Measurements from ENCODE around the gene SERTAD1. TPM values are rescaled to one million over a fixed set of nuclear protein-coding genes. Genes with fewer than 3 reads are reported as not detected.

SERTAD1 gene
- total and polyA plus RNA-seq, 9 donors = 2.3 to 15.2 (median 11.1) TPM

- no peaks in the 10 kb centered on the region for H3K27me3 ChIP-seq
- no peaks in the 10 kb centered on the region for H3K9me3 ChIP-seq
- TF ChIP-seq, protein P1, sequence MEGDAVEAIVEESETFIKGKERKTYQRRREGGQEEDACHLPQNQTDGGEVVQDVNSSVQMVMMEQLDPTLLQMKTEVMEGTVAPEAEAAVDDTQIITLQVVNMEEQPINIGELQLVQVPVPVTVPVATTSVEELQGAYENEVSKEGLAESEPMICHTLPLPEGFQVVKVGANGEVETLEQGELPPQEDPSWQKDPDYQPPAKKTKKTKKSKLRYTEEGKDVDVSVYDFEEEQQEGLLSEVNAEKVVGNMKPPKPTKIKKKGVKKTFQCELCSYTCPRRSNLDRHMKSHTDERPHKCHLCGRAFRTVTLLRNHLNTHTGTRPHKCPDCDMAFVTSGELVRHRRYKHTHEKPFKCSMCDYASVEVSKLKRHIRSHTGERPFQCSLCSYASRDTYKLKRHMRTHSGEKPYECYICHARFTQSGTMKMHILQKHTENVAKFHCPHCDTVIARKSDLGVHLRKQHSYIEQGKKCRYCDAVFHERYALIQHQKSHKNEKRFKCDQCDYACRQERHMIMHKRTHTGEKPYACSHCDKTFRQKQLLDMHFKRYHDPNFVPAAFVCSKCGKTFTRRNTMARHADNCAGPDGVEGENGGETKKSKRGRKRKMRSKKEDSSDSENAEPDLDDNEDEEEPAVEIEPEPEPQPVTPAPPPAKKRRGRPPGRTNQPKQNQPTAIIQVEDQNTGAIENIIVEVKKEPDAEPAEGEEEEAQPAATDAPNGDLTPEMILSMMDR (IDR thresholded peaks at IDR 0.05) = peak in 1 of 3 donors; percentile 13
- TF ChIP-seq EP300 (IDR thresholded peaks at IDR 0.05) = peak; percentile 97
- TF ChIP-seq POLR2A (IDR thresholded peaks at IDR 0.05) = peak; percentile 69
- intact Hi-C loops (cut with DNase I) = no loop called here
- H3K4me3 ChIP-seq = peak overlapping the region; percentile 98
- 0 to 1% (median 1%) methylated on average over 48 to 52 of the region's 52 CpGs for WGBS, 3 donors
- peak; percentile 99 to 100 (median 100) for DNase-seq
- peaks cover 2% of the 10 kb centered on the region for H3K4me1 ChIP-seq (ENCODE audit: insufficient read depth)
- H3K27ac ChIP-seq = peak overlapping the region; percentile 86 to 91
- H3K36me3 ChIP-seq = no peaks in the 10 kb centered on the region
Observed at GRCh38 chr19:40443131-40443999, 17.6 kb upstream of the SERTAD1 start.

DNA sequence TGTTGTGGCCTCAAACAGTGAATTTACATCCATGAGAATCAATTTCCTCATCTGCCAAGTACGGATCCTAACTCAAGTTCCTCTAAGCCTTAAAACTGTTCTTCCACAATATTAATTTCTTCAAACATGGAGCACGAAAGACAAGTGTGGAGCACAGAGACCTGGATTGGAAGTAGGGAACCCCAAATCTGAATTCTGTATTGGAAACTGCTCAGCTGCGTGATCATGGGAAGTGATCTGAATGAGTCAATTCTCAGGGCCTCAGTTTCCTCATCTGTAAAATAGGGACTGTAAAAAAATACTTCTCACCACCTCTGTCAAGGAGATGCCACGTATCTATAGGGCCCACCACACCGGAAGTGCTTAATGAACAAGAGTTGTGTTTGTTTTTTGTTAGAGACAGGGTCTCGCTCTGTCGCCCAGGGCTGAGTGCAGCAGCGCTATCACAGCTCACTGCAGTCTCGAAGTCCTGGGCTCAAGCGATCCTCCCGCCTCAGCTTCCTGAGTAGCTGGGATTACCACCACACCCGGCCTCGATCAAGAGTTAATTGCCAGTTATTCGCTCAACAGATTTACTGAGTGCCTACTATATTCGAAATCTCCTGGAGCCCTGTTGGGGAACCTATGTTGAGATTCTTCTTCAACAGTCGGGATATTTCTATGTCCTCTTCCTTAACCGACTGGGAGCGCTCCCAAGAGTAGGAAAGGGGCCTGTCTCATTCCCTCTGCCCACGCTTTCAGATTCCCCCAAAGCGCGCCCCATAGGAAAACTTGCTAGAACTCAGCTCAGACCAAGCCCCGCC lies 16.7 kb upstream of the SERTAD1 start:
- intact Hi-C loops (cut with DNase I) = no loop called here
- H3K36me3 ChIP-seq = no peaks in the 10 kb centered on the region
- WGBS, 3 donors = 11 to 13% (median 12%) methylated on average over 22 of the region's 22 CpGs
- no peak for DNase-seq
- H3K4me3 ChIP-seq = peak overlapping the region; percentile 36
- no peak for TF ChIP-seq EP300 (IDR thresholded peaks at IDR 0.05)
- no peak for TF ChIP-seq POLR2A (IDR thresholded peaks at IDR 0.05)
- TF ChIP-seq, protein P1 (IDR thresholded peaks at IDR 0.05) = no peak
- H3K4me1 ChIP-seq (ENCODE audit: insufficient read depth) = peaks cover 2% of the 10 kb centered on the region
- H3K27ac ChIP-seq = peak overlapping the region; percentile 45 to 86
- no peaks in the 10 kb centered on the region for H3K9me3 ChIP-seq
- no peaks in the 10 kb centered on the region for H3K27me3 ChIP-seq

DNA sequence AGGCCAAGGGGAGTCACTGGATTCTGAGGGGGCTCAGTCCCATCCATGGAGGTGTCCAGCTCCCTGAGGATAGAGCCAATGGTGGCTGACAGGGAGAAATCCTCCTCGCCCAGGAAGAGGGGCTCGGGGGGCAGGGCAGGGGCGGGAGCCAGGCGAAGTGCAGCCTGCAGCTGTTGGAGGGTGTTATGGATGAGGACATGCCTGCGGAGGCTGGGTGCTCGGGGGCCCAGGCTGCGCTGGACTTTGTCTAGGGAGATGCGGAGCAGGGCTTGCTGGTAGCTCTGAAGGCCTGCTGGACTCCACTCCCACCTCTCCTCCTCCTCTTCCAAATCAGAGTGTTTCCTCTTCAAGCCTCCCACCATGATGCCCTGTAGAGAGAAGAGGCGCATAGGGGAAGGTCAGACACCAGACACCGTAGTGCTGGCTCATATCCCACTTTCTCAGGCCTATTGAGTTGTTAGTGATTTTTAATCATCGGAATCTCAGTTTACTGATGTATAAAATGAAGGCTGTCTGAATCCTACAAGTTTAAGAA lies 16.0 kb upstream of the SERTAD1 start:
- no peaks in the 10 kb centered on the region for H3K9me3 ChIP-seq
- H3K4me1 ChIP-seq (ENCODE audit: insufficient read depth) = peaks cover 2% of the 10 kb centered on the region
- no peak overlapping the region for H3K27ac ChIP-seq
- DNase-seq = peak in 1 of 5 donors; percentile 52
- H3K4me3 ChIP-seq = no peak overlapping the region
- TF ChIP-seq EP300 (IDR thresholded peaks at IDR 0.05) = no peak
- TF ChIP-seq POLR2A (IDR thresholded peaks at IDR 0.05) = no peak
- TF ChIP-seq, protein P1 (IDR thresholded peaks at IDR 0.05) = no peak
- intact Hi-C loops (cut with DNase I) = no loop called here
- no peaks in the 10 kb centered on the region for H3K27me3 ChIP-seq
- 51 to 61% (median 56%) methylated on average over 11 of the region's 11 CpGs for WGBS, 3 donors
- no peaks in the 10 kb centered on the region for H3K36me3 ChIP-seq

DNA sequence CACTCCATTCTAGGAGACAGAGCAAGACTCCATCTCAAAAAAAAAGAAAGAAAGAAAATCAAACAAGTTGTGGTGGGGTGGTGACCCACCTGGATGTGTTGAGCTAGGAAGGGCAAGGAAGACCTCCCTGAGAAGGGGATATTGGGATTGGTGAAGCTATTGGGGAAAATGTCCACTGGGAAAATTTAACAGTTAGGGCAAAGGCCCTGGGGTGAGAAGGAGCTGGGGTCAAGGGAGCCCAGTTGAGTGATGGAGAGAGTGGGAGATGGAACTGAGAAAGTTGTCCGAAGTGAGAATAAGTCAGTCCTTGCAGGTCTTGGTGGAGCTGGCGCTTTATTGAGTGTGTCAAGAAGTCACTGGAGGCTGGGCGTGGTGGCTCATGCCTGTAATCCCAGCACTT lies 12.5 kb upstream of the SERTAD1 start:
- TF ChIP-seq POLR2A (IDR thresholded peaks at IDR 0.05) (no peak), EP300 (IDR thresholded peaks at IDR 0.05) (no peak)
- TF ChIP-seq, protein P1 (IDR thresholded peaks at IDR 0.05) = no peak
- DNase-seq = no peak
- intact Hi-C loops (cut with DNase I) = no loop called here
- H3K4me3 ChIP-seq = no peak overlapping the region
- H3K4me1 ChIP-seq (ENCODE audit: insufficient read depth) = peaks cover 2% of the 10 kb centered on the region
- no peaks in the 10 kb centered on the region for H3K9me3 ChIP-seq
- 84 to 94% (median 87%) methylated on average over 3 of the region's 3 CpGs for WGBS, 3 donors
- H3K27me3 ChIP-seq = no peaks in the 10 kb centered on the region
- H3K27ac ChIP-seq = no peak overlapping the region
- no peaks in the 10 kb centered on the region for H3K36me3 ChIP-seq
